ENCODE results near the gene BRIX1. TPM values are rescaled to one million over a fixed set of nuclear protein-coding genes. Genes with fewer than 3 reads are reported as not detected.

Gene BRIX1
- total RNA-seq, 1 experiment from 2014 or later = 77.0 TPM

- Mint-ChIP-seq H3K4me3 (no peak overlapping the region), H3K27ac (no peak overlapping the region; a peak in 2 of 7 replicates), H3K27me3 (ENCODE audit: low read depth) (no peaks in the 10 kb centered on the region), H3K4me1 (peaks cover 21 to 25% of the 10 kb centered on the region in 2 experiments), H3K9me3 (no peaks in the 10 kb centered on the region), H3K36me3 (ENCODE audit: insufficient read depth in 1 of 3, low read depth in 3 of 3) (peaks cover 31 to 57% (median 48%) of the 10 kb centered on the region in 3 experiments; a peak in 6 of 7 replicates)
- Histone ChIP-seq H4K5ac (ENCODE audit: insufficient read length, low read depth, low read length) (no peak overlapping the region), H3T11ph (ENCODE audit: low read length) (no peak overlapping the region), H3K9me3 (ENCODE audit: control insufficient read depth, low read depth, low read length) (no peaks in the 10 kb centered on the region), H4K20me1 (ENCODE audit: control insufficient read depth, insufficient read depth, insufficient read length) (no peaks in the 10 kb centered on the region), H2BK120ac (ENCODE audit: low read depth, low read length, poor library complexity, severe bottlenecking) (no peak overlapping the region), H2AFZ (ENCODE audit: low read length) (peak overlapping the region; percentile 6), H3K9ac (ENCODE audit: extremely low read depth, insufficient read length, low read length) (peak overlapping the region; percentile 90), H2AK5ac (ENCODE audit: insufficient read length, low read length) (no peak overlapping the region), H3K14ac (ENCODE audit: insufficient read depth, low read length) (no peak overlapping the region; the same call in 1 of the 2 replicates), H3K4me1 (ENCODE audit: insufficient read depth, low read length) (no peaks in the 10 kb centered on the region), H4K8ac (replicated peaks; ENCODE audit: insufficient read length, low read depth, low read length) (no peak overlapping the region), H3K79me1 (ENCODE audit: insufficient read depth, low read depth, low read length, poor library complexity, severe bottlenecking) (no peaks in the 10 kb centered on the region), H2BK15ac (ENCODE audit: low read depth, low read length) (no peak overlapping the region), H2BK5ac (ENCODE audit: insufficient read length, low read length) (no peak overlapping the region), H2BK20ac (ENCODE audit: low read depth, low read length, poor library complexity, severe bottlenecking) (no peak overlapping the region), H3K56ac (ENCODE audit: insufficient read length, low read depth, low read length) (no peak overlapping the region), H3K4ac (ENCODE audit: low read depth, low read length) (no peak overlapping the region), H3K23ac (ENCODE audit: insufficient read length, low read depth, low read length) (no peak overlapping the region), H3K18ac (ENCODE audit: insufficient read length, low read depth, low read length) (no peak overlapping the region), H3K27me3 (ENCODE audit: insufficient read depth, low read length) (no peaks in the 10 kb centered on the region), H2BK12ac (ENCODE audit: insufficient read length, low read depth, low read length) (no peak overlapping the region), H3K79me2 (ENCODE audit: insufficient read depth, low read length) (peaks cover 30% of the 10 kb centered on the region), H4K91ac (ENCODE audit: insufficient read length, low read depth, low read length) (no peak overlapping the region), H3K23me2 (ENCODE audit: insufficient read length, low read depth, low read length, poor library complexity, severe bottlenecking) (peaks cover 5% of the 10 kb centered on the region), H3K27ac (ENCODE audit: insufficient read length, low read depth, low read length) (peak overlapping the region; percentile 2), H3K4me2 (ENCODE audit: insufficient read depth, insufficient read length, low read length) (peak overlapping the region; percentile 95)
- WGBS (ENCODE audit: extremely low coverage, insufficient read length, low lambda C conversion rate) = no CpG with 5 or more reads among the region's 20 CpGs
- no peak for TF ChIP-seq CTCF (conservative IDR thresholded peaks at IDR 0.05)
- peak; percentile 42 for DNase-seq
These were observed 806 bp upstream of the BRIX1 start for GRCh38 chr5:34914671-34915138.
